Ovary (tissue), 9 donors: ENCODE data around the gene CHN1. TPM values are rescaled to one million over a fixed set of nuclear protein-coding genes. Genes with fewer than 3 reads are reported as not detected.

Source experiments
- DNase-seq, 5 donors: peaks; one replicate each; pipeline ENCODE4 v3.0.0-alpha.2; 2019 to 2020
- H3K27ac ChIP-seq, 2 donors: fragments of 200-600 bp; one replicate each; pipeline versions ENCODE4 v1.5.1 to v1.8.0; 2019 to 2022
- H3K27me3 ChIP-seq: fragments of 200-600 bp; one replicate; pipeline ENCODE4 v1.8.0; 2022
- H3K36me3 ChIP-seq: fragments of 200-600 bp; sonication (generic); one replicate; pipeline ENCODE4 v1.5.1; 2019
- H3K4me1 ChIP-seq: one replicate; pipeline ENCODE4 v1.8.1; 2013; ENCODE audit warnings: mild to moderate bottlenecking, moderate library complexity; ENCODE audit not compliant: insufficient read depth
- H3K4me3 ChIP-seq: fragments of 200-600 bp; sonication (generic); one replicate; pipeline ENCODE4 v1.5.1; 2017
- H3K9me3 ChIP-seq, 2 donors: fragments of 200-600 bp in 1 of 2; sonication (generic) in 1 of 2; one replicate each; pipeline versions ENCODE4 v1.5.1 to v1.8.1; 2013 to 2019; ENCODE audit warnings: mild to moderate bottlenecking in 1 of 2, moderate library complexity in 1 of 2
- EP300 ChIP-seq: sonication (generic); formaldehyde crosslinking; IDR thresholded peaks from one replicate; pipeline ENCODE4 v1.6.1; 2017; ENCODE audit warnings: antibody characterized with exemption
- POLR2A ChIP-seq: fragments of 450-650 bp; IDR thresholded peaks from one replicate; pipeline ENCODE4 v1.6.1; 2017; ENCODE audit warnings: antibody characterized with exemption, mild to moderate bottlenecking, moderate library complexity
- WGBS, 3 donors: extraction: QIAGEN DNeasy Blood & Tissue Kit in 1 of 3; methylation state at CpG; one replicate each; pipeline versions ENCODE4 v1.1.5 to v1.1.7; 2013 to 2017; 5-methylcytosine and 5-hydroxymethylcytosine counted together
- intact Hi-C, 4 donors: fragments of 100-400 bp; cut with DNase I; formaldehyde crosslinking; loops; one replicate each; pipeline versions ENCODE4 v1.11.0 to v1.15.1; 2022 to 2023
- polyA plus RNA-seq, 2 donors: library from polyadenylated mRNA; stranded (reverse); fragments of 200-250 nt in 1 of 2; fragments of 350-450 nt in 1 of 2; fragmentation: Illumina TruSeq in 1 of 2; extraction: RNeasy Lipid Tissue Mini Kit (QIAGEN cat#74804) in 1 of 2; gene quantifications; one replicate each; pipeline ENCODE4 v1.2.3, GENCODE V29; 2013 to 2014
- total RNA-seq, 7 donors: library from RNA; depleted of rRNA in 2 of 7; stranded (reverse); fragments of >200 nt in 2 of 7; fragmentation: NEBNext Ultra II Directional in 3 of 7; extraction: Animal tissue kit (Norgen Biotek cat#: 25700) in 3 of 7; gene quantifications; one replicate each; pipeline versions ENCODE4 v1.1.0 to v1.2.4, GENCODE V29; 2016 to 2023
- TF ChIP-seq, protein P1 (sequence below), 3 donors: fragments of 450-650 bp in 2 of 3; fragments of 200-600 bp in 1 of 3; IDR thresholded peaks; one replicate each; pipeline versions ENCODE4 v1.5.1 to v1.8.0; 2016 to 2022; ENCODE audit warnings: antibody characterized with exemption in 3 of 3, mild to moderate bottlenecking in 1 of 3
- donor health status: DM: no; HTN: no; CAD: no; lungs with moderate emphysema.
- donor health status: DM: no; HTN: no; CAD: no.
- donor health status: Bipolar disorder and iron deficiency.
- donor health status: DM: yes; HTN: yes; CAD: no.
- donor health status: DM: no; HTN: no; CAD: no.
- donor health status: DM: yes; HTN: yes; CAD: no.

CHN1 gene
- total and polyA plus RNA-seq, 9 donors: 6.5 to 18.0 (median 9.4) TPM

GRCh38 chr2:175026385-175026784 is 21.2 kb upstream of the CHN1 start:
- TF ChIP-seq POLR2A: no peak
- no peak for TF ChIP-seq EP300
- TF ChIP-seq, protein P1, sequence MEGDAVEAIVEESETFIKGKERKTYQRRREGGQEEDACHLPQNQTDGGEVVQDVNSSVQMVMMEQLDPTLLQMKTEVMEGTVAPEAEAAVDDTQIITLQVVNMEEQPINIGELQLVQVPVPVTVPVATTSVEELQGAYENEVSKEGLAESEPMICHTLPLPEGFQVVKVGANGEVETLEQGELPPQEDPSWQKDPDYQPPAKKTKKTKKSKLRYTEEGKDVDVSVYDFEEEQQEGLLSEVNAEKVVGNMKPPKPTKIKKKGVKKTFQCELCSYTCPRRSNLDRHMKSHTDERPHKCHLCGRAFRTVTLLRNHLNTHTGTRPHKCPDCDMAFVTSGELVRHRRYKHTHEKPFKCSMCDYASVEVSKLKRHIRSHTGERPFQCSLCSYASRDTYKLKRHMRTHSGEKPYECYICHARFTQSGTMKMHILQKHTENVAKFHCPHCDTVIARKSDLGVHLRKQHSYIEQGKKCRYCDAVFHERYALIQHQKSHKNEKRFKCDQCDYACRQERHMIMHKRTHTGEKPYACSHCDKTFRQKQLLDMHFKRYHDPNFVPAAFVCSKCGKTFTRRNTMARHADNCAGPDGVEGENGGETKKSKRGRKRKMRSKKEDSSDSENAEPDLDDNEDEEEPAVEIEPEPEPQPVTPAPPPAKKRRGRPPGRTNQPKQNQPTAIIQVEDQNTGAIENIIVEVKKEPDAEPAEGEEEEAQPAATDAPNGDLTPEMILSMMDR (IDR thresholded peaks at IDR 0.05): no peak
- no peak for DNase-seq
- WGBS, 3 donors: 94 to 100% (median 97%) methylated on average over 2 of the region's 2 CpGs
- Histone ChIP-seq H3K4me1 (peaks cover 3% of the 10 kb centered on the region), H3K27me3 (no peaks in the 10 kb centered on the region), H3K36me3 (no peaks in the 10 kb centered on the region), H3K27ac (no peak overlapping the region), H3K9me3 (no peaks in the 10 kb centered on the region), H3K4me3 (no peak overlapping the region)
- intact Hi-C loops: no loop called here

GRCh38 chr2:175025946-175026345 is 20.8 kb upstream of the CHN1 start:
- Histone ChIP-seq H3K9me3 (no peaks in the 10 kb centered on the region), H3K36me3 (no peaks in the 10 kb centered on the region), H3K27me3 (no peaks in the 10 kb centered on the region), H3K4me3 (no peak overlapping the region), H3K4me1 (peaks cover 3% of the 10 kb centered on the region), H3K27ac (no peak overlapping the region)
- TF ChIP-seq, protein P1 (IDR thresholded peaks at IDR 0.05): no peak
- TF ChIP-seq POLR2A: no peak
- TF ChIP-seq EP300: no peak
- DNase-seq: no peak
- intact Hi-C loops: no loop called here
- whole genome bisulfite sequencing, 3 donors: 88 to 100% (median 100%) methylated on average over 1 of the region's 1 CpG

DNA sequence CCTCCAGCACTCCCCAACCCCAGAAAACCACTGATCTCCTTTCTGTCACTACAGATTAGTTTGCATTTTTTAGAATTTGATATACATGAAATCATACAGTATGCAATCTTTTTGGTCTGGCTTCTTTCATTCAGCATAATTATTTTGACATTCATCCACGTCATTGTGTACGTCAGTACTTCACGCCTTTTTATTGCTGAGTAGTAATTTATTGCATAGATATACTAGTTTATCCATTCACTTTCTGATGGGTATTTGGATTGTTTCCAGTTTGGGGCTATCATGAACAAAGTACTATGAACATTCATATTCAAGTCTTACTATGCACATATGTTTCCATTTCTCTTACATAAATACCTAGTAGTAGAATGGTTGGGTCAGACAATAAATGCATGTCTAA is 20.1 kb upstream of the CHN1 start:
- H3K9me3 ChIP-seq: no peaks in the 10 kb centered on the region
- TF ChIP-seq, protein P1 (IDR thresholded peaks at IDR 0.05): no peak
- TF ChIP-seq POLR2A (no peak), EP300 (no peak)
- no peak overlapping the region for H3K27ac ChIP-seq
- H3K36me3 ChIP-seq: no peaks in the 10 kb centered on the region
- peaks cover 3% of the 10 kb centered on the region for H3K4me1 ChIP-seq
- DNase-seq: no peak
- WGBS, 3 donors: 93 to 95% (median 94%) methylated on average over 3 of the region's 3 CpGs
- intact Hi-C loops: no loop called here
- no peaks in the 10 kb centered on the region for H3K27me3 ChIP-seq
- H3K4me3 ChIP-seq: no peak overlapping the region

DNA sequence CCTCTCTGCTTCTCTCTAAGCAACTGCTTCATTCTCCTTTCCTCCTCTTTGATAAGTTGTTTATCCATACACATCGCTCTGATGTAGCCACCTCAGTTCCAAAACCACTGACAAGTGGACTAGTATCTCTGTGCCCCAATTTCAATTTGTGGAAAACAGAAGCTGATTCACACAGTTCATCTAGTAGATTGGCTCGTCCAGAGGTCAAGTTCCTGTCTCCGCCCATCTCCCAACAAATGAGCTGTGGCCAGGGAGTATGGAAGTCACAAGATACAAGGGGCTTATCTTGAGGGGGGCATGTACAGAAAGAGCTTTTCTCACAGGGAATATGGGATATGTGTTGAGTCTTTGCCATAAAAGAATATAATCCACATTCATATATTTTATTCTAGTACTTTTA is 17.7 kb upstream of the CHN1 start:
- TF ChIP-seq POLR2A (no peak), EP300 (no peak)
- TF ChIP-seq, protein P1 (IDR thresholded peaks at IDR 0.05): no peak
- Histone ChIP-seq H3K27me3 (no peaks in the 10 kb centered on the region), H3K27ac (no peak overlapping the region), H3K4me3 (no peak overlapping the region), H3K4me1 (peaks cover 2% of the 10 kb centered on the region), H3K9me3 (no peaks in the 10 kb centered on the region), H3K36me3 (no peaks in the 10 kb centered on the region)
- no peak for DNase-seq
- intact Hi-C loops: no loop called here
- WGBS, 3 donors: 76 to 78% (median 77%) methylated on average over 3 of the region's 3 CpGs
